ENCODE data around the gene LGI4.

LGI4 gene

DNA sequence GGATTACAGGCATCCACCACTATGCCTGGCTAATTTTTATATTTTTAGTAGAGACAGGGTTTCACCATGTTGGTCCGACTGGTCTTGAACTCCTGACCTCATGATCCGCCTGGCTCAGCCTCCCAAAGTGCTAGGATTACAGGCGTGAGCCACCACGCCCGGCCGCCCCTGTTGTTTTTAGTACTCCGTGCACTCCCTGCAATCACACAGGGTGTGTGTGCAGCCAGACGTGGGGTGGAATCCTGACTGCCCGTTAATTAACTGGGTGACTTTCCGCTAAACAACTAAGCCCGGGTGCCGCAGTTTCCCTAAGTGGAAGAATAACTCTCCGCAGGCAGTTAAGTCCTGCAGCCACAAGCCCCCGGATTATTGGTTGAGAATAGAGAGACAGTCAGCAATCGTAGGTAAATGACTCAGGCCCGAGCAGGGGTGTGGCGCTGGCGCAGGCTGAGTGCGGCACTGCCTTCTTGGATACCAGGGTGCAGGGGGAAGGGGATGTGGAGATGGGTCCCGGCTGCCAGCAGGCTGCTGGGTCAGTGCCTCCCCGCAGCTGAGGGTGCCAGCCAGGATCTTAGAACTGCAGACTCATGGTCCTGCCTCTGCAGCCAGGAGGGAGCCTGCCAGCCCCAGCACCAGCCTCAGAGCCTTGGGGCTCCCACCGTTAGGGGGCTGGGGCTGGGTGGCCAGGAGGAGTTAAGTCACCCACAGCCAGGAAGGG lies 25.3 kb downstream of the LGI4 start:
- no peak overlapping the region for H3K4me3 ChIP-seq (ENCODE audit: low read depth, low read length)
- TF ChIP-seq, protein P1, sequence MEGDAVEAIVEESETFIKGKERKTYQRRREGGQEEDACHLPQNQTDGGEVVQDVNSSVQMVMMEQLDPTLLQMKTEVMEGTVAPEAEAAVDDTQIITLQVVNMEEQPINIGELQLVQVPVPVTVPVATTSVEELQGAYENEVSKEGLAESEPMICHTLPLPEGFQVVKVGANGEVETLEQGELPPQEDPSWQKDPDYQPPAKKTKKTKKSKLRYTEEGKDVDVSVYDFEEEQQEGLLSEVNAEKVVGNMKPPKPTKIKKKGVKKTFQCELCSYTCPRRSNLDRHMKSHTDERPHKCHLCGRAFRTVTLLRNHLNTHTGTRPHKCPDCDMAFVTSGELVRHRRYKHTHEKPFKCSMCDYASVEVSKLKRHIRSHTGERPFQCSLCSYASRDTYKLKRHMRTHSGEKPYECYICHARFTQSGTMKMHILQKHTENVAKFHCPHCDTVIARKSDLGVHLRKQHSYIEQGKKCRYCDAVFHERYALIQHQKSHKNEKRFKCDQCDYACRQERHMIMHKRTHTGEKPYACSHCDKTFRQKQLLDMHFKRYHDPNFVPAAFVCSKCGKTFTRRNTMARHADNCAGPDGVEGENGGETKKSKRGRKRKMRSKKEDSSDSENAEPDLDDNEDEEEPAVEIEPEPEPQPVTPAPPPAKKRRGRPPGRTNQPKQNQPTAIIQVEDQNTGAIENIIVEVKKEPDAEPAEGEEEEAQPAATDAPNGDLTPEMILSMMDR (IDR thresholded peaks at IDR 0.05; ENCODE audit: insufficient read depth, low read depth, low read length, missing control alignments): no peak
- DNase-seq (ENCODE audit: low read depth): no peak

DNA sequence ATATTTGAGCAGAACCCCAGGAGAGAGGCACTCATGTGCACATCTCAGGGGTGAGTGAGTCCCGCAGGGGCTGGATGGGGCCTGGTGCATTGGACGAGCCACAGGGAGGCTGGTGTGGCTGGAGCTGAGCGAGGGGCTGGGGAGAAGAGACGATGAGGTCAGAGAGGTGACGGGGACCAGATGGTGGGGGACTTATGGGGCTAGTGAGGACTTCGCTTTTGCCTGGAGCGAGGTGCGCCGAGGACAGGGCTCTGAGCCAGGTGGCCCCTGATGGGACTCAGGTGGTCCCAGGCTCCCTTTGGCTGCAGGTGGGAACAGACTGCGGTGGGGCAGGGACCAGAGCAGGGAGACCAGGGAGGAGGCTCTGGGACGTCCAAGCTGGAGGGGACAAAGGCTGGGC lies 26.1 kb downstream of the LGI4 start:
- TF ChIP-seq, protein P1 (IDR thresholded peaks at IDR 0.05; ENCODE audit: insufficient read depth, low read depth, low read length, missing control alignments): no peak
- H3K4me3 ChIP-seq (ENCODE audit: low read depth, low read length): no peak overlapping the region
- no peak for DNase-seq (ENCODE audit: low read depth)

DNA sequence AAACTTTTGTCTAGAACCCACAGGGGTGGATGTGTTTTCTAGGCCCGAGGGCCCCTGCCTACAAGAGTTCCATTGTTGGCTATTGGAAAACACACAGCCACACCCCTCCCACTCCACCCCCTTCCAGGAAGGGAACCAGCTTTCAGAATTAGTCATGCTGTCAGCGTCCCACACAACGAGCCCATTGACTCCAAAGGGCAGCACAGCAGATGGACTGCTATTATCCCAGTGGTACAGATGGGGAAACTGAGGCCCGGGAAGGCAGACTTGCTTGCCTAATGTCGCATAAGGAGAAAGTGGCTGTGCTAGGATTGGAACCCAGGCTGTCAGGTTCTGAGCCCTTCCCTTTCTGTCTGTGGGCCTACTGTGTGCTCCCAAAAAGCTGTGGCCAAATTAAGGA lies 27.3 kb downstream of the LGI4 start:
- TF ChIP-seq, protein P1 (IDR thresholded peaks at IDR 0.05; ENCODE audit: insufficient read depth, low read depth, low read length, missing control alignments): no peak
- H3K4me3 ChIP-seq (ENCODE audit: low read depth, low read length): no peak overlapping the region
- no peak for DNase-seq (ENCODE audit: low read depth)

DNA sequence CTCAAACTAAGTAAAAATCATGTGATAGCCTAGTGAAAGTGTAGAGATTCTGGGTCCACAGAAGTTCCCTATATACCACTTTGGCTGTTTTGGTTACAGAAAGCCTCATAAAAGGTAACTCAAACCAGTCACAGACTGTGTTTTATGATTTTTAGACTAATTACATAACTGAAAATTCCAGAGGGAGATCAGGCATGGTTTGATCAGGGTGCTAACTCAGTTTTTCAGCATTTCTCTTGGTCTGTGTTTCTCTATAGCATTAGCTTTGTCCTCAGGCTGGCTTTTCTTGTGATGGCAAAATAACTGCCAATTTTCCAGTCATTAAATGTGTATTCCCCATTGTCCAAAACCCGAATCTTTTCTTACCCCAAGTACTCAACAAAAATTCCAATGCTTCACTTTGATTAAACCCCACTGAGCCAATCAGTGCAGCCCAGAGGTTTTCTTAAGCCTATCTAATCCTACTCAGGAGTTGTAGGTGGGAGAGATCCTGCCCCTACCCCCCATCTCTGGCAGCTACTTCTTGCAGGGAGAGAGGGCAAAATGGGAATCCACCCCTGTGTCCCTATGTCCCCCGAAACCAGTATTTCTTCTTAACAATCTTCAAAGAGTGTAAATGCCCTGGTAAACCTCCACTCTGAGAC lies 27.8 kb downstream of the LGI4 start:
- no peak overlapping the region for H3K4me3 ChIP-seq (ENCODE audit: low read depth, low read length)
- TF ChIP-seq, protein P1 (IDR thresholded peaks at IDR 0.05; ENCODE audit: insufficient read depth, low read depth, low read length, missing control alignments): no peak
- DNase-seq (ENCODE audit: low read depth): no peak

DNA sequence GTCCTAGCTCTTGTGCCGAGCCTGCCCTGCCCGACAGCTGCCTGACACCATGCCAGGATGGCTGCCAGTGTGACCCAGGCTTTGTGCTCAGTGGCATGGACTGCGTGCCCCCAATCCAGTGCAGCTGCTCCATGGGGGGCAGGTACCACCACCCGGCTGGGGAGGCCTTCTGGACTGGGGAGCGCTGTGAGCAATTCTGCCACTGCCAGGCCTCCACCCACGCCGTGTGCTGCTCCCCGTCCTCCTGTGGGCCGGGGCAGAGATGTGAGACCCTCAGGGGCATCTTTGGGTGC lies 28.6 kb downstream of the LGI4 start:
- H3K4me3 ChIP-seq (ENCODE audit: low read depth, low read length): no peak overlapping the region
- no peak for DNase-seq (ENCODE audit: low read depth)
- TF ChIP-seq, protein P1 (IDR thresholded peaks at IDR 0.05; ENCODE audit: insufficient read depth, low read depth, low read length, missing control alignments): no peak

DNA sequence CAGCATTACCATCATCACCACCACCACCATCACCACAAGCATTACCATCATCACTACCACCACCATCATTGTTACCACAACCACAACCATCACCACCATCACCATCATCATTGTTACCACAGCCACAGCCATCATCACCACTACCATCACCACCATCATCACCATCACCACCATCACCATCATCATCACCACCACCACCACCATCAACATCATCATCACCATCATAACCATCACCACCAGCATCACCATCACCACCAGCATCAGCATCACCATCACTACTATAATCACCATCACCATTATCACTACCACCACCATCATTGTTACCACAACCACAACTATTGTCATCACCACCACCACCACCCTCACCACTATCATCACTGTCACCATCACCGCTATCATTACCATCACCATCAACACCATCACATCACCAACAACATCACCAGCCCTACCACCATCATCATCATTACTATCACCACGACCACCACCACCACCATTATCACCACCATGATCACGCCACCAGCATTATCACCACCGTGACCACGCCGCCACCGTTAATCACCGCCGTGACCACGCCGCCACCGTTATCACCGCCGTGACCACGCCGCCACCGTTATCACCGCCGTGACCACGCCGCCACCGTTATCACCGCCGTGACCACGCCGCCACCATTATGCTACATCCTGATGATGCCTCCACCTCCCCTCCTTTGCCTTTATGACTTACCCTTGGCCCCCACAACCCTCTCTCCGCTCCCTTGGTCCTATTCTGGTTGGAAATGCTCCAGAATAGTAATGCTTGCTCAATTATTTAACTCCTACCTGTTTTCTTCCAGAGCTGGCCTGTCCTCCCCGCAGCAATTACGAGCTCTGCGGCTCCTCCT lies 29.2 kb downstream of the LGI4 start:
- TF ChIP-seq, protein P1 (IDR thresholded peaks at IDR 0.05; ENCODE audit: insufficient read depth, low read depth, low read length, missing control alignments): no peak
- DNase-seq (ENCODE audit: low read depth): no peak
- H3K4me3 ChIP-seq (ENCODE audit: low read depth, low read length): no peak overlapping the region
